GM10266 (cell line): ENCODE data around the gene CXCL6.

ENCODE experiments used
- DNase-seq: peaks from one replicate; pipeline ENCODE4 v3.0.0; 2012; ENCODE audit errors: extremely low spot score
- TF ChIP-seq, protein P1 (sequence below): IDR thresholded peaks from 2 replicates; pipeline ENCODE4 v1.5.1; 2012; ENCODE audit warnings: mild to moderate bottlenecking, low read depth; ENCODE audit not compliant: control insufficient read depth, insufficient read depth; ENCODE audit errors: missing control alignments

Gene CXCL6

DNA sequence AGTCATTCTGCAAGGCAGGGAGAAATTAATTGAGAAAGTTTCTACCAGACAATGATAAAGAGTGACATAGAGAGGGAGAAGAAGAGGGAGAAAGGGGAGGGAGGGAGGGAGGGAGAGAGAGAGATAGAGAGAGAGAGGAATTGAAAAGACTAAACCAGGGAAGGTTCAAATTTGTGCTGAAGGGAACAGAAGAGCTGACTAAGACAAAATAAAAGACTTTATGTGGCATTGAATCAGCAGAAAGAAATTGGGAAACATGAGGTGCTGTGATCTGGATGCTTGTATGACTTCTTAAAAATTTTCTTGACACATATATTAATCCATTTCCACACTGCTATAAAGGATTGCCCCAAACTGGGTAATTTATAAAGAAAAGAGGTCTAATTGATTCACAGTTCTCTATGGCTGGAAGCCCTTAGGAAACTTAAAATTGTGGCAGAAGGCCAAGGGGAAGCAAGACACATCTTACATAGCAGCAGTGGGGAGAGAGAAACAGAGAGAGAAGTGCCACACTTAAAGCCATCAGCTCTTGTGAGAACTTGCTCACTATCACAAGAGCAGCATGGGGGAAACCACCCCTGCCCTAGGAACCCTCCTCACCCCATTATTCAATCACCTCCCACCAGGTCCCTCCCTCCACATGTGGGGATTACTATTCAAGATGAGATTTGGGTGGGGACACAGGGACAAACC lies 13.5 kb upstream of the CXCL6 start:
- TF ChIP-seq, protein P1, sequence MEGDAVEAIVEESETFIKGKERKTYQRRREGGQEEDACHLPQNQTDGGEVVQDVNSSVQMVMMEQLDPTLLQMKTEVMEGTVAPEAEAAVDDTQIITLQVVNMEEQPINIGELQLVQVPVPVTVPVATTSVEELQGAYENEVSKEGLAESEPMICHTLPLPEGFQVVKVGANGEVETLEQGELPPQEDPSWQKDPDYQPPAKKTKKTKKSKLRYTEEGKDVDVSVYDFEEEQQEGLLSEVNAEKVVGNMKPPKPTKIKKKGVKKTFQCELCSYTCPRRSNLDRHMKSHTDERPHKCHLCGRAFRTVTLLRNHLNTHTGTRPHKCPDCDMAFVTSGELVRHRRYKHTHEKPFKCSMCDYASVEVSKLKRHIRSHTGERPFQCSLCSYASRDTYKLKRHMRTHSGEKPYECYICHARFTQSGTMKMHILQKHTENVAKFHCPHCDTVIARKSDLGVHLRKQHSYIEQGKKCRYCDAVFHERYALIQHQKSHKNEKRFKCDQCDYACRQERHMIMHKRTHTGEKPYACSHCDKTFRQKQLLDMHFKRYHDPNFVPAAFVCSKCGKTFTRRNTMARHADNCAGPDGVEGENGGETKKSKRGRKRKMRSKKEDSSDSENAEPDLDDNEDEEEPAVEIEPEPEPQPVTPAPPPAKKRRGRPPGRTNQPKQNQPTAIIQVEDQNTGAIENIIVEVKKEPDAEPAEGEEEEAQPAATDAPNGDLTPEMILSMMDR = no peak

DNA sequence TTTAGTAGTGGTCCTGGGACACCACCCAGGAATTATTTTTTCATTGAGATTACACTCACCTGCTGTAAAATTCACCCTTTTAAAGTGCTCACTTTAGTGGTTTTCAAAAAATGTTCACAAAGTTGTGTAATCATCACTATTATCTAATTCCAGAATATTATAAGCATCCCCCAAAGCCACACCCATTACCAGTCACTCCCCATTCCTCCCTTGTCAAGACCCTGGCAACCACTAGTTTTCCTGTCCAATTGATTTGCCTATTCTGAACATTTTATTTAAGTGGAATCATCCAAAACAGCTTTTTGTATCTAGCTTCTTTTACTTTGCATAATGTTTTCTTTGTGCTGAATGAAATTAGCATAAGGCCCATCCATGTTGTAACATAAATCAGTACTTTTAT lies 12.7 kb upstream of the CXCL6 start:
- TF ChIP-seq, protein P1 = no peak
- DNase-seq = no peak

More for the DNA sequence above, 13.5 kb upstream of the CXCL6 start:
- no peak for DNase-seq

DNA sequence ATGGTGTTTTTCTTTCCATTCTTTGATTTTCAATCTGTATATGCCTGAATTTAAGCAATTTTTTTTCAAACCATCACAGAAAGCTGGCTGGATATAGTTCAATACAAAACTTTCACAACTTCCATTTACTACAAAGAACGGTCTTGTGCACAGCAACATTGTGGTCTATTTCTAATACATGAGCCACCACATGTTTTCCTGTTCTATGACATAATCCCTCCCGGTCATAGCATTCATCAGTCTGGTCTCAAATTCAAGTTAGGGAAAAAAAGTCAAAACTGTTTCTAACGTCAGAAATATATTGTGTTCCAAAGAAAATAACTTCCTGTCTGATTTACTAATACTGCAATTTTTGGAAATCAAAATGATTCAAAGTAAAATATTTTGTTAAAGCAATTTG lies 7.5 kb upstream of the CXCL6 start:
- no peak for DNase-seq
- TF ChIP-seq, protein P1 = no peak

DNA sequence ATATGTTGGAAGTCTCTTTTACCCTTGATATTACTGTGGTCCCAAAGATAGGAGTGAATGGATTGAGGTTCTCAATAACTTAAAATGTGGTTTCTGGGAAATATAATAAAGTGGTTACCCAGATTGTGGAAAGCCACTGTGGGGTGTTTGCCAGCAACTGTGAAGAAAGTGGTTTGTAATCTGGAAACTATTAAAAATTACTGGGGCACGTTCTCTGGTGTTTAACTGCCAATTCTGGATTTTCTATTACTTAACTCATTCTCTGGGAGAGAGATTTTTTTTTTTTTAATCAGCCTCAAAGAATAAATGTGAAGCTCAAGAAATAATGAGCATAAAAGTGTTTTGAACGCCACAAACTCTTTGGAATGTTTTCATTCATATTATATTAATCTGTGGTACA lies 4.9 kb upstream of the CXCL6 start:
- DNase-seq = no peak
- TF ChIP-seq, protein P1 = no peak

DNA sequence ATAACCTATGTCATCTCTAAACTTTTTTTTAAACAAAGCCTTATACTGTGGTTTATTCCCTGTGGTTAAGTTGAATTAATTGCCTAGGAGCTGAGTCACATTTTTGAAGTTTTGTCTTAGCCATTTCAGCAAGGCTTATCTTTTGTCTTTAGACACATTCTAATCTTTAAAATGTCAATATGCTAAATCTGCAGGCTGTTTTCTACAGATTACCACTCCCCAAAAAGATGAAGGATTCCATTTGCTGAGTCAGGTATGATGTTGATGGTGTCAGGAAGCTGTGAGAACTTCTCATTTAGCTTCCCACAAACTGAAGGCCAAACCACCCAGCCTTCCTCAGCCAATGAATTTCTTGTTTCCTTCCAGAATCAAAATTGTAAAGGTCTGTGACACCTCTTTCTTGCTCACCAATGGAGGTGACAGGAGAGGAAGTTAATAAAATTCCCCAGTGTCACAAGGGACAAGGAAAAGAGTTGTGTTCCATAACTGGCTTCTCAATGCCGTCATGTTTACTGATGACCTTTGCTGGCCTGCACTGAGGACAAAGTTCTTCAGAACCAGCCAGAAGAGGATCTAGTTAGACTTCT lies 3.7 kb upstream of the CXCL6 start:
- TF ChIP-seq, protein P1 = no peak
- no peak for DNase-seq

DNA sequence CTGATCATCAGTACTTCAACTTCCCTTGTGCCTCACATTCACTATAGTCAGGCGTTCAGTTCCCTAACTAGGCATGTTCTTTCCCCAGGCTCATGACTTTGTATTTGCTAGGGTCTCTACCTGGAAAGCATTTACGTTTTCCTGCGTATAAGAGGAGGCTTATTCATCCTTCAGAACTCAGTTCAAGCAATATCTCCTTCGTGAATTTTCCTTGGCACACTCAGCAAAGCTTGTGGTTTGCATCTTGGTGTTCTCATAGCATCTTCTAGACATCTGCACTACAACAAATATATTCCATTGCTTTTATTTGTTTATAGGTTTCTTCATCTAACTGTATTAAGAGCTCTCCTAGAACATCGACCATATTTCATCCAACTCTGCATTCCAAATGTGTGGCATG lies 2.6 kb downstream of the CXCL6 start:
- TF ChIP-seq, protein P1 = no peak
- no peak for DNase-seq

DNA sequence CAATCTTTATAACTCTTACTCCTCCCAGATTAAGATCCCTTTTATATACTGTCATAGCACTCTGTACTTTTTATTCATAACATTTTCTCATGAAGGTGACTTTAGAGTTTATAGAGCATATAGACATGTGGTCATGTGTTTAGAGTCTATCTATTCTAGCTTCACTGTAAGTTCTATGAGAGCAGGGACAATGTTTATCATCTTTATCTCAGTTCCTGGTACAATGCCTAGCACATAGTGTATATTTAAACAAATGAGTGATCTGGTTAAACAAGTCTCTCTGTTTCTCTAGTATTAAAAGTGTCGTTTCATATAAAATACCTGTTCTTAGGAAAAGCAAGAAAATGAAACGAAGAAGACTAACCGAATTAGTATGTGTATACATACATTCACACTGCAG lies 3.2 kb downstream of the CXCL6 start:
- TF ChIP-seq, protein P1 = no peak

More for the DNA sequence above, 3.2 kb downstream of the CXCL6 start:
- DNase-seq = no peak
